AG08395 (cell line): Measurements from ENCODE around the gene BRF1.
A peak's percentile ranks its signal among the peaks of the same experiment; 100 is the strongest.

Experiments used
- DNase-seq: peaks from one replicate; pipeline ENCODE4 v3.0.0; 2012; ENCODE audit warnings: mixed read lengths, low spot score

Gene BRF1

DNA sequence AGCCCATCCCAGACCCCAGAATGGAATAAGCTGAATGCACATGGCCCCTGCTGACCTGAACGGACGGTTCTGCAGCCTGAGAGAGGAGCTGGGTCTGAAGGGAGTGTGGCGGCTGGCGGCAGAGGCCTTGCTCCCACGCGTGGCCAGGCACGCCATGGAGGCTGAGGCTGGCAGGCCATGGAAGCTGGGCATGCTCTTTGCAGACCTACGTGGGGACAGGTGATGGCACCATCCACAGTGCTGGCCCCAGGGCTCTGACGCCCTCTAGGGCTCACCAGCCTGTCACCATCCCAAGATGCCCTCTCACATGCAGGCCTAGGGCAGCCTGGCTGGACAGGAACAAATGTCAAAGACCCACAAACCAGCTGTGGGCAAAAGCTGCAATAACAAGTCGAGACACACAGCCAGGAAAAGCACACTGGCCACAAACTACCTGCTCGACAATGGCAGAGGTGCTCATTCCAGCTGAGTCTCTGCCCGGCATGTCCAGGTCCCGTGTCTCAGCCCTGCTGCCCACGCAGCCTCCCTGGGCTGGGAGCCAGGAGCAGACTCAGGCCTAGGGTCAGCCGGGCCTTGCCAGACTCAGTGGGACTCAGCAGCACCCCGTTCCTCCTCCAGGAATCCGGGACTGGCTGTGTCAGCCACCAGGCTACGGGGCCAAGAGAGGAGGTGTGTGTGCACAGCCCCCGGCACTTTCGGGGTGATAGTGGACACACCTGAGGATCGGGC lies 32.8 kb downstream of the BRF1 start:
- no peak for DNase-seq

GRCh38 chr14:105261781-105262180 lies 39.0 kb downstream of the BRF1 start:
- no peak for DNase-seq

DNA sequence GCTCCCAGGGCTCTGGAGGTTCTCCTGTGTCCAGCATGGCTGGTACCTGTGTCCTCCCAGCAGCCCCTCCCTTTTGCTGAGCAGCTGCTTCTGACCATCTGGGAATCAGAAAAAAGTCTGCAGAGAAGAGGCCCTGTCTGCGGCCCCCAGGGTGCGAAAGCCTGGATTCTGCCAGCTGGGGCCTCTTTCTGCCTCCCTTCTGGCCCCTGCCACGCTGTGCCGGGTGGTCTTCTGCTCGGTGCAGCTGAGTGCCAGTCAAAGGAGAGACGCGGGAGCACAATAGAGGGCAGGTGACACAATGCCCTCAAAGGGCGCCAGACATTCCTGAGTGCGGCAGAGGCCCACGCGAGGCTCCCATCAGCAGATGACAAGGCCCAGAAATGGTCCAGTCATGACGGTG lies 39.8 kb downstream of the BRF1 start:
- no peak for DNase-seq

DNA sequence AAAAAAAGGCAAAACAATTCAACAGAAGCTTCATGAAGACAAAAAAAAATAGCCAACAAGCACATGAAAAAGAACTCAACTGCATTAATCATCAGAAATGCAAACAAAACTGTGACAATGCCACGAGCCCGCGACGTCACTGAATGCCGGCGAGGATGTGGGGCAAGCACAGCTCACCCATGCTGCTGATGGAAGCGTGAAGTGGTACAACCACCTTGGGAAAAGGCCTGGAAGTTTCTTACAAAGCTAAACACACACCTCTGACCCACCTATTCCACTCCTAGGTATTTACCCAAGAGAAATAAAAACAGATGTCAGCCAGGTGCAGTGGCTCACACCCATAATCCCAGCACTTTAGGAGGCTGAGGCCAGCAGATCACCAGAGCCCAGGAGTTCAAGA lies 42.0 kb downstream of the BRF1 start:
- no peak for DNase-seq

DNA sequence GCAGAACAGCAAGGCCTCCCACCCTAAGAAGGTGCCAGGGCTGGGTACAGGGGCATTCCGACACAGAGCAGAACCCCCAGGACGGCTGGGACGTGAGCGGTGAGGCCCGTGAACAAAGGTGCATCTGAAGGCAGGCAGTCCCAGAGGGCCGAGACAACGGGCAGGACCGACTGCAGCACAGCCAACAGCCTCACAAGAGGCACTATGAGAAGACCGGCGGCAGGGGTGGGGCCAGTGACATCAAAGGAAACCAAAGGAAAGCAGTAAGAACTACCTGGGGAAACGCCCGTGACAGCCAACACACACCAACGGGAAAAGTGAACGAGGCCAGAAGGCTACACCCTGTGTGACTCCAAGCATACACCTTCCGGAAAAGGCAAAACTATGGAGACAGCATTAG lies 43.3 kb downstream of the BRF1 start:
- no peak for DNase-seq

DNA sequence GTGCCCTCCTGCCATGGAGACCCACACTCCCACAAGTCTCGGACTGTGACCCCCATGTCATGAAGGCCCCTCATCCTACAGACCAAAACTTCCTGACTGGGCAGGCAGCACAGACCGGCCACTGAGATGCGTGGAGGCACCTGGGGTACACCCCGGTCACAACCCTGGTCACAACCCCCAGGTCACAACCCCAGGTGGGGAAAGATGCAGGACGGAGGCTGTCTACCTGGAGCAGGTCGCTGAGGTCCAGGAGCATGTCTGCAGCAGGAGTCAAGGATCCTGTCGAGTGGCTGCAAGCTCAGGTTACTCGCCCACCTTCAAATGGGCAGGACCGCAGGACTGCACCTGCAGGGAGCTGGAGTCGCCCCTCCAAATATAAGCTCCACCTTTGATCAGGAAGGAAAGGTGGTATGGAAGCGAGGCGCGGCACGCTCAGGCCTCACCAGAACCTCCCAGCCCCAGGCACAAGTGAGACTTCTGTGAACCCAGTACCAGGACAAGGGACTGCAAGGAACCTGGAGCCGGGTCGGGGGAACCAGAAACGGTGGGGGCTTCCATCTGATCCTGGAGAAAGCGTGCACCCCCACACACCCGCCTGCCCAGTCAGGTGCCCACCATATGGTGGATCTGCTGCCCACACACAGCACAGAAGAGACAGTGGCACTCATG lies 44.4 kb downstream of the BRF1 start:
- no peak for DNase-seq

- peak; percentile 64 for DNase-seq
These were observed 45.7 kb downstream of the BRF1 start for GRCh38 chr14:105255021-105255507.

DNA sequence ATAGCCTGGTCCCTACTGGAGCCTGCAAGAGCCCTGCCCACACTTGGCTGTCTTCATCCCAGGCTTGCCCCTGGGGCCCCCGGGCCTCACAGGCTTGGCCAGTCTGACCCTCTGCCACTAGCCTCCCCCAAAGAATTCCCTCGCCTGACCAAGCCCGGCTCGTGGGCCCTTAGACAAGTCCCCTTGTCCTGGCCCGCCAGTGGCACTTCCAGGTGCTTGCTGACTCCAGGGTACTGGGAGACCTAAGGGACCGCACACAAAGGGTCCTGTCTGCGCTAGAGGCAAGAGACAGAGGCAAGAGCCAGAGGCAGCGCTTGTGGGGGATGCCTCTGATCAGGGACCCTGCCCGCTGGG lies 47.5 kb downstream of the BRF1 start:
- DNase-seq = no peak

DNA sequence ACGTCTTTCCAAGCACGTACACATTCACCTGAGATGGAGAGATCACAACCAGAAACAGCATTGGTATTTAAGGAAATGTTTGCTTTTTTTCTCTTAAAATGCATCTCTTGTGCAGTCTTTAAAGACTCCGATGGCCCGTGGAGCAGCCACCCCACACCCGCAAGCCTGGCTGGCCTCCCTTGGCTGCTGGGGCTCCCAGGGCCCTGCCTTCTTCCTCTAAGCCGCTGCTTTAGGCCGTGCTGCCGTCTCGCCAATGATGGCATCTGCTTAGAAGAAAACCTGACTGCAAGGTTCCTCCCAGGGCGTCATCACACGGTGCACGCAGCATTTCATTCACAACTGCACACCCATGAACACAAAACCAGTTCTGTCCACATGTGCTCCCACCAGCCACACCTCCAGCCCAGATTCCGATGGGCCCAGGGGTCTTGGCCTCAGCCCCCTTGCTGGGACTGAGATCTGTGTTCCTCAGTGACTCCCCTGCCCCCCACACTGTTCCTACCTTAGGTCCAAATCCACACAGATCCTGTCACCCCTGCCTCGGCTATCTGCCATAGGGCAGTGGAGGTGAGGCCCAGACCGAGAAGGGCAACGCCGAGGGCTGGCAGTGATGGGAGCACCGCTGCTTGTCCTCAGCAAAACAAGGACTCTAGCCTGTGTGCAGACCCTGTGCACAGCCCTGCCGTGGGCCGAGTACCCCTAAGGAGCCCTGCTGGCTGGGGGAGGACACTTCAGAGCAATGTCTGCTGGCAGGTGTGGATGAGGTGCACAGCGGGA lies 48.1 kb downstream of the BRF1 start:
- no peak for DNase-seq

GRCh38 chr14:105251920-105252319 lies 48.9 kb downstream of the BRF1 start:
- DNase-seq = no peak

GRCh38 chr14:105250986-105251385 lies 49.8 kb downstream of the BRF1 start:
- no peak for DNase-seq

DNA sequence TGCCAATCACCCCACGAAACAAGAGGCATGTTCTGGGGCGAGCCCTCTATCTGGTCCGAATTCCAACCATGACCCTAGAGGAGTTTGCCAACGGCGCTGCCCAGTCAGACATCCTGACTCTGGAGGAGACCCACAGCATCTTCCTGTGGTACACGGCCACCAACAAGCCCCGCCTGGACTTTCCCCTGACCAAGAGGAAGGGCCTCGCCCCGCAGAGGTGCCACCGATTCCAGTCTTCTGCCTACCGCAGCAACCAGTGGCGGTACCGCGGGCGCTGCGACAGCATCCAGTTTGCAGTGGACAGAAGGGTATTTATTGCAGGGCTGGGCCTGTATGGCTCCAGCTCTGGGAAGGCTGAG lies 50.8 kb downstream of the BRF1 start:
- DNase-seq = no peak

DNA sequence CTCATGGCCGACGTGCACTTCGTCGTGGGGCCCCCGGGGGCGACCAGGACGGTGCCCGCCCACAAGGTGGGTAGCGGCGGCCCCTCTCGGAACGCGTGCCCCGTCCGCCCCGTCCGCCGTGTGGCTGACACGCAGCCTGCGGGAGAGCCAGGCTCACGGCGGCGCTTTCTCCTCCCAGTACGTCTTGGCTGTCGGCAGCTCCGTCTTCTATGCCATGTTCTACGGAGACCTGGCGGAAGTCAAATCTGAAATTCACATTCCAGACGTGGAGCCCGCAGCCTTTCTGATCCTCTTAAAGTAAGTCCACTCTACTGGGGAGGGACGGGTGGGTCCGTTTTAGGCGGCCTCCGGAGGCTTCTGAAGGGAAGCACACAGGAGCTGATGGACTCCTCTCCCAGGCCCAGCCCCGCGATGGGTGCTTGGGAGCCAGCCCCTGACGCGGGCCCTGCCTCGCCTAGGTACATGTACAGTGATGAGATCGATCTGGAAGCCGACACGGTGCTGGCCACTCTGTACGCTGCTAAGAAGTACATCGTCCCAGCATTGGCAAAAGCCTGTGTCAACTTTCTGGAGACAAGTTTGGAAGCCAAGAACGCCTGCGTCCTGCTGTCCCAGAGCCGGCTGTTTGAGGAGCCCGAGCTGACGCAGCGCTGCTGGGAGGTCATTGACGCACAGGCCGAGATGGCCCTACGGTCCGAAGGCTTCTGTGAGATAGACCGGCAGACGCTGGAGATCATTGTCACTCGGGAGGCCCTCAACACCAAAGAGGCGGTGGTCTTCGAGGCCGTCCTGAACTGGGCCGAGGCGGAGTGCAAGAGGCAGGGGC lies 51.4 kb downstream of the BRF1 start:
- peak; percentile 27 for DNase-seq

GRCh38 chr14:105248368-105249181 lies 52.2 kb downstream of the BRF1 start, which contains the start of gene BTBD6:
BTBD6 (plus strand) TSS chr14:105248533; CDS start chr14:105248712, 179 bp downstream.
- peak; percentile 93 for DNase-seq

- peak; percentile 17 for DNase-seq
These were observed 53.0 kb downstream of the BRF1 start for GRCh38 chr14:105247715-105248367.

GRCh38 chr14:105247026-105247425 lies 53.8 kb downstream of the BRF1 start:
- DNase-seq = no peak

DNA sequence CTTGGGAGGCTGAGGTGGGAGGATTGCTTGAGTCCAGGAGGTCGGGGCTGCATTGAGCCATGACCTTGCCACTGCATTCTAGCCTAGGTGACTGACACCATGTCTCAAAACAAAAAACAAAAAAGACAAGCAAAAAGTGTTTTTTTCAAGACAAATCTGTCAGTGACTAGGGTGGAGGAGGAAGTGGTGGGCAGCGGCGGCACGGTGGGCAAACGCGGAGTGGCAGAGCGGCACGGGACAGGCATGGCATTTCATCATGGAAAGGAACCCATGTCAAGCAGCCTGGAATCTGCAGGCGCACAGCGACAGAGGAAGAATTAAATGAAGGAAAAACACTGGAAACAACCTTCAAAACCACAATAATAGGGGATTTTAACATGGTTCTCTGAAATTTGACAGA lies 56.5 kb downstream of the BRF1 start:
- DNase-seq = no peak

DNA sequence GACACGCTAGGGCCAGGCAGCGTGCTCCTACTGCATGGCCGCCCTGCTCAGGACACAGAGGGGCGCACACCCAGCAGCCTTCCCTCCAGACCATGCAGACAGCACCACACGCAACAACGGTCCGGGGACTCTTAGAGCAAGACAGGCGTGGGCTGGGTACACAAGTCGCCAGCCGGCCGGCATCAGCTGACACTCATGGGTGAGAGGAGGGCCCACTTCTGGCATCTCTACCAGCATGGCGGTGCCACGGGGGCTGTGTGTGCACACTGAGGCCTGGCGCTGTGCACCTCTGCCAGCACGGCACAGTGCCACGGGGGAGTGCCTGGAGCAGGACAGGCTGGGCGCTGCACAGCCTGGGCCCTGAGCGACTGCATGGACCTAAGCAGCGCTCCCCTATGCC lies 59.2 kb downstream of the BRF1 start:
- no peak for DNase-seq

- DNase-seq = no peak
These were observed 59.8 kb downstream of the BRF1 start for GRCh38 chr14:105240811-105241576.

- DNase-seq = no peak
These were observed 71.6 kb downstream of the BRF1 start for GRCh38 chr14:105229099-105229655.
